Endothelial cell of umbilical vein (primary cell): Measurements from ENCODE around the gene DPH2. TPM values are rescaled to one million over a fixed set of nuclear protein-coding genes. Genes with fewer than 3 reads are reported as not detected.

ENCODE experiments used
- BruUV-seq: library from RNA; stranded (reverse); fragments of 400-500 nt; replicated peaks from 2 replicates; lab custom pipeline; 2021; lab: Mats Ljungman, UMichigan
- CTCF ChIA-PET: fragments of 300-600, 350-600 bp; sonication (Branson Sonifier 250); formaldehyde crosslinking; loops from one replicate; lab custom pipeline; 2021; ENCODE audit warnings: antibody characterized with exemption, inconsistent platforms; lab: Charles Lee
- POLR2A ChIA-PET: fragments of 300-600, 350-600 bp; sonication (Branson Sonifier 250); formaldehyde crosslinking; loops from one replicate; lab custom pipeline; 2021; ENCODE audit warnings: antibody characterized with exemption, inconsistent platforms; lab: Charles Lee
- DNase-seq: peaks from one replicate; pipeline ENCODE4 v3.0.0-alpha.2; 2011; ENCODE audit warnings: low read depth, low spot score
- FAIRE-seq: peaks from 2 replicates; lab custom pipeline; 2011; peaks lifted over from hg19 to GRCh38; lab: Jason Lieb, UNC
- H2AFZ ChIP-seq: 2 replicates; pipeline ENCODE4 v1.6.0; 2012; ENCODE audit warnings: low read depth, low read length, control low read depth, inconsistent platforms
- H3K27ac ChIP-seq: 2 replicates; pipeline ENCODE4 v1.5.1; 2011; ENCODE audit warnings: low read depth, mild to moderate bottlenecking, control low read depth, low read length, moderate library complexity; ENCODE audit not compliant: insufficient read depth
- H3K27me3 ChIP-seq, 2 experiments: 2 replicates each; pipeline versions ENCODE4 v1.6.0 to v1.6.1; 2011; ENCODE audit warnings: low read length in 2 of 2, mixed read lengths in 1 of 2; ENCODE audit not compliant: control insufficient read depth in 2 of 2, insufficient read depth in 2 of 2
- H3K36me3 ChIP-seq, 2 experiments: 2 replicates in 1 of 2; 3 replicates in 1 of 2; pipeline ENCODE4 v1.5.1; 2011; ENCODE audit warnings: low read length in 2 of 2, mild to moderate bottlenecking in 1 of 2, moderate library complexity in 1 of 2; ENCODE audit not compliant: control insufficient read depth in 2 of 2, insufficient read depth in 2 of 2; ENCODE audit errors: extremely low read depth in 1 of 2
- H3K4me1 ChIP-seq: 3 replicates; pipeline ENCODE4 v1.5.1; 2011; ENCODE audit warnings: mild to moderate bottlenecking, low read length; ENCODE audit not compliant: control insufficient read depth, insufficient read depth; ENCODE audit errors: extremely low read depth
- H3K4me2 ChIP-seq: 2 replicates; pipeline ENCODE4 v1.6.1; 2011; ENCODE audit warnings: low read length, control low read depth, mixed read lengths; ENCODE audit not compliant: insufficient read depth
- H3K4me3 ChIP-seq, 3 experiments: fragments of 200-600 bp in 1 of 3; sonication (generic), shearing (Covaris generic) in 1 of 3; replicated peaks in 1 of 3; 2 replicates each; pipeline ENCODE4 v1.5.1; 2011 to 2016; ENCODE audit warnings: control low read depth in 3 of 3, low read length in 3 of 3, mild to moderate bottlenecking in 2 of 3, inconsistent platforms in 1 of 3, low read depth in 1 of 3, moderate library complexity in 1 of 3; ENCODE audit not compliant: insufficient read depth in 1 of 3
- H3K79me2 ChIP-seq: 2 replicates; pipeline ENCODE4 v1.6.0; 2012; ENCODE audit warnings: low read length, inconsistent platforms; ENCODE audit not compliant: control insufficient read depth, insufficient read depth
- H3K9ac ChIP-seq: replicated peaks from 2 replicates; pipeline ENCODE3; 2011; ENCODE audit warnings: low read length, control low read depth; ENCODE audit not compliant: insufficient read depth; ENCODE audit errors: extremely low read depth
- H3K9me1 ChIP-seq: replicated peaks from 3 replicates; pipeline ENCODE4 v1.6.0; 2011; ENCODE audit warnings: mild to moderate bottlenecking, low read length; ENCODE audit not compliant: control insufficient read depth, insufficient read depth; ENCODE audit errors: extremely low read depth
- H3K9me3 ChIP-seq: replicated peaks from 2 replicates; pipeline ENCODE4 v1.5.1; 2012; ENCODE audit warnings: low read length, inconsistent platforms; ENCODE audit not compliant: control insufficient read depth, insufficient read depth
- H4K20me1 ChIP-seq: replicated peaks from 2 replicates; pipeline ENCODE3; 2011; ENCODE audit warnings: mild to moderate bottlenecking, low read length; ENCODE audit not compliant: control insufficient read depth, insufficient read depth; ENCODE audit errors: extremely low read depth
- CTCF ChIP-seq, 2 donors: IDR thresholded peaks; 1 replicate in 1 of 2; 2 replicates in 1 of 2; pipeline ENCODE4 v1.5.1; 2011; ENCODE audit warnings: low read length in 2 of 2, mild to moderate bottlenecking in 2 of 2, moderate library complexity in 2 of 2, control low read depth in 1 of 2, inconsistent platforms in 1 of 2, low read depth in 1 of 2; ENCODE audit not compliant: insufficient read depth in 1 of 2; ENCODE audit errors: extremely low read depth in 1 of 2
- EZH2 ChIP-seq: IDR thresholded peaks from 2 replicates; pipeline ENCODE4 v1.6.1; 2012; ENCODE audit warnings: borderline replicate concordance, low read depth, mild to moderate bottlenecking, moderate library complexity, low read length, inconsistent platforms; ENCODE audit not compliant: severe bottlenecking
- FOS ChIP-seq: IDR thresholded peaks from 2 replicates; pipeline ENCODE4 v1.6.1; 2011; ENCODE audit warnings: mild to moderate bottlenecking, low read length, moderate library complexity, borderline replicate concordance; ENCODE audit not compliant: insufficient read depth
- GATA2 ChIP-seq: IDR thresholded peaks from 2 replicates; pipeline ENCODE4 v1.7.0; 2011; ENCODE audit warnings: low read depth, mild to moderate bottlenecking, moderate library complexity, mixed read lengths, low read length; ENCODE audit not compliant: insufficient read length, insufficient read depth
- JUN ChIP-seq: IDR thresholded peaks from 2 replicates; pipeline ENCODE4 v1.6.1; 2011; ENCODE audit warnings: borderline replicate concordance, low read depth; ENCODE audit not compliant: insufficient read length, insufficient read depth
- MAX ChIP-seq: IDR thresholded peaks from 2 replicates; pipeline ENCODE4 v1.6.1; 2011; ENCODE audit not compliant: insufficient read depth, insufficient read length
- MYC ChIP-seq: IDR thresholded peaks from one replicate; pipeline ENCODE4 v1.6.1; 2011; ENCODE audit warnings: mild to moderate bottlenecking, low read depth, low read length
- POLR2A ChIP-seq: IDR thresholded peaks from 2 replicates; pipeline ENCODE4 v1.6.1; 2012; ENCODE audit warnings: low read depth, mild to moderate bottlenecking, control low read depth, low read length
- POLR2AphosphoS5 ChIP-seq: IDR thresholded peaks from 2 replicates; pipeline ENCODE4 v1.6.1; 2012; ENCODE audit warnings: low read depth, mild to moderate bottlenecking, control low read depth, low read length, moderate library complexity; ENCODE audit not compliant: insufficient read depth
- dilution Hi-C: fragments of 300-500 bp; cut with MboI; formaldehyde crosslinking; loops from one replicate; pipeline ENCODE4 v1.15.0; 2019; ENCODE audit warnings: low sequenced_read_pairs; ENCODE audit not compliant: extremely low pct_ligation_motif_present
- intact Hi-C: fragments of 100-400 bp; cut with micrococcal nuclease; formaldehyde crosslinking; loops from one replicate; pipeline ENCODE4 v1.10.0; 2022
- polyA plus RNA-seq, 4 experiments: library from polyadenylated mRNA; depleted of rRNA in 3 of 4; stranded (reverse) in 3 of 4; unstranded in 1 of 4; fragments of >200 nt; gene quantifications; 2 replicates each; pipeline versions ENCODE4 v1.2.1 to v1.2.3, GENCODE V29; 2011 to 2012; ENCODE audit warnings: missing spikeins in 1 of 4
- total RNA-seq: library from RNA; stranded (reverse); gene quantifications from 2 replicates; pipeline ENCODE4 v1.2.3, GENCODE V29; 2021

The DPH2 gene
- total and polyA plus RNA-seq, 2 donors (not counting 3 experiments of a cell fraction or from before 2014, with no cell fraction given) = 28.1 to 59.1 TPM

- no TSS peak for BruUV-seq
- no peak for TF ChIP-seq JUN
- no peak for TF ChIP-seq GATA2
- no peak for TF ChIP-seq MAX
- TF ChIP-seq POLR2A = no peak
- no peak for TF ChIP-seq POLR2AphosphoS5
- no peak for TF ChIP-seq MYC
- TF ChIP-seq EZH2 = no peak
- TF ChIP-seq FOS = no peak
- no peak for TF ChIP-seq CTCF (IDR thresholded peaks at IDR 0.05; ENCODE audit: extremely low read depth in 1 of 2, insufficient read depth in 1 of 2, low read depth in 1 of 2, low read length in 2 of 2)
- CTCF ChIA-PET = interaction anchor here (0.7 to 1.5 kb wide), 2 partner anchors 58 to 77 kb away, joined by 3 to 5 read pairs; no protein-coding TSS in a partner anchor
- Histone ChIP-seq H3K4me3 (no peak overlapping the region), H3K79me2 (peaks cover 20% of the 10 kb centered on the region), H3K4me2 (no peak overlapping the region), H3K27me3 (no peaks in the 10 kb centered on the region), H3K9me3 (no peaks in the 10 kb centered on the region), H3K9ac (no peak overlapping the region), H4K20me1 (no peaks in the 10 kb centered on the region), H3K4me1 (peaks cover 21% of the 10 kb centered on the region), H3K27ac (no peak overlapping the region), H2AFZ (no peak overlapping the region), H3K9me1 (no peaks in the 10 kb centered on the region), H3K36me3 (peaks cover 0 to 9% of the 10 kb centered on the region in 2 experiments)
- POLR2A ChIA-PET = no interaction called here
- no peak for DNase-seq
- no peak for FAIRE-seq
- intact Hi-C loops = no loop called here
- dilution Hi-C loops = no loop called here
Observed at GRCh38 chr1:43971336-43971980, 1.6 kb downstream of the DPH2 start.
